ENCODE measurements around the gene DDX17. TPM values are rescaled to one million over a fixed set of nuclear protein-coding genes. Genes with fewer than 3 reads are reported as not detected.
A peak's percentile ranks its signal among the peaks of the same experiment; 100 is the strongest.

Gene DDX17
- 100 to 1,000 TPM; 927 to 960 TPM for total RNA-seq
- 10 to 100 TPM in 1 of 2 donors, 1 to 10 TPM in 1; 10.0 to 44.3 TPM for polyA plus RNA-seq

DNA sequence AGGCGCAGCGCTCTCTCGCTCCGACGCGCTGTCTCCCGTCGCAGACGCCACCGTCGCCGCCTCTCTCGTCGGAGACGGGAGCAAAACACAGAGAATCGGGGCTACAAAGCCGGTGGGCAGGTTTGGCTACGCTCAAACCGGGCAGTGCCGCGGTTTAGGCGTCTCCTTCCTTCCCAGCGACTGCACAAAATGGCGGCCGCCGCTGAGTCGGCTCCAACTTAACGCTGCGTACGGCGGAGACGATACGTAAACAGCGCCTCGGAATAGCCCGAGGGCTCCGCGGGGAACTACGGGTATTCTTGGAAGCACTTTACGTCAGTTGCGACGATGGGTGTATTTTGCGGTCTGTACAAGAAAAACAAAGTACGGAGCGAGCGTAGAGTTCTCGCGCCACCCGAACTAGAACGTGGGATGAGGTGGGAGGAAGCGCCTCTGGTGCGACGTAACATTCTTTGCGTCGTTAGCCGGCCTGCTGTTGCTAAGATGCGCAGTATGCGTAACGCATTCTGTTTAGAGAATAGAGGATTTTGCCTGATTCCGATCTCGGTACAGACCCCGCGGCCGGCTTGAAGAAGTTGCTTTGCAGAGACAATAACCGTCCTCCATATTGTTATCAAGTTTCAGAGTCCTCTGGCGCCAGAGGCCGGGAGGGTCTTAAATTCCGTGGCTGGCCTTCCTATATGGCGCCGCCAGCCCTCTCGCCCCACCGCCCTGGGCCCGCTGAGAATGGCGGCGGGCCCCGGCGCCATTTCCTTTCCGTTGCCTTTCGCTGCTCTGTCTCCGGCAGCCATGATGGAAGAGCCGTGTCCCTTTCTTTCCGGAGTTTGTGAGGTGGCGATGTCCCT is at the start of gene DDX17:
Gene DDX17, minus strand, starts transcription at position 194 of the 845 bp plus-strand sequence.
- peak within 1 kb of the TSS; percentile 99 for H3K27ac ChIP-seq (ENCODE audit: low read depth, low read length)
- peak; percentile 96 to 98 (median 96) for DNase-seq
- Mint-ChIP-seq H3K27me3 (no peaks in the 10 kb centered on the region), H3K4me1 (peaks cover 37 to 54% (median 45%) of the 10 kb centered on the region in 4 donors), H3K4me3 (peak within 1 kb of the TSS; percentile 98 to 100 (median 99)), H3K9me3 (peaks cover 0 to 4% (median 0%) of the 10 kb centered on the region in 8 donors), H3K27ac (peak within 1 kb of the TSS; percentile 99 to 100 (median 100)), H3K36me3 (peaks cover 27 to 43% of the 10 kb centered on the region in 2 donors)
- POLR2A ChIA-PET (ENCODE audit: partially characterized antibody): interaction anchor here (0.6 to 1.7 kb wide), 9 partner anchors 8 to 184 kb away, joined by 3 to 14 read pairs (median 4); partner anchors contain the start of genes DMC1 and TOMM22
- CTCF ChIA-PET (ENCODE audit: partially characterized antibody): no interaction called here
- peak within 1 kb of the TSS; percentile 75 to 94 for H3K4me3 ChIP-seq (ENCODE audit: low read length in 2 of 2)
- intact Hi-C loops (cut with micrococcal nuclease): loop anchor here (1.0 to 5.0 kb wide), 5 partner anchors 16 to 195 kb away; partner anchors contain the start of genes CSNK1E and DMC1
- peaks cover 12% of the 10 kb centered on the region for H3K36me3 ChIP-seq (ENCODE audit: insufficient read depth, low read length)
- no peaks in the 10 kb centered on the region for H3K27me3 ChIP-seq (ENCODE audit: insufficient read depth, low read length)
- H3K4me1 ChIP-seq (ENCODE audit: insufficient read depth, low read length): peaks cover 44% of the 10 kb centered on the region
- no peaks in the 10 kb centered on the region for H3K9me3 ChIP-seq (ENCODE audit: control insufficient read depth in 1 of 2, low read length in 2 of 2)

GRCh38 chr22:38554281-38554680 is 48.2 kb upstream of the DDX17 start:
- H3K36me3 ChIP-seq (ENCODE audit: insufficient read depth, low read length): no peaks in the 10 kb centered on the region
- H3K27ac ChIP-seq (ENCODE audit: low read depth, low read length): no peak overlapping the region
- intact Hi-C loops (cut with micrococcal nuclease): no loop called here
- no peaks in the 10 kb centered on the region for H3K27me3 ChIP-seq (ENCODE audit: insufficient read depth, low read length)
- Mint-ChIP-seq H3K27ac (no peak overlapping the region), H3K4me3 (no peak overlapping the region), H3K9me3 (no peaks in the 10 kb centered on the region), H3K27me3 (no peaks in the 10 kb centered on the region), H3K4me1 (no peaks in the 10 kb centered on the region), H3K36me3 (no peaks in the 10 kb centered on the region)
- H3K4me1 ChIP-seq (ENCODE audit: insufficient read depth, low read length): no peaks in the 10 kb centered on the region
- ChIA-PET CTCF (ENCODE audit: partially characterized antibody) (no interaction called here), POLR2A (ENCODE audit: partially characterized antibody) (no interaction called here)
- no peak for DNase-seq
- H3K4me3 ChIP-seq (ENCODE audit: low read length in 2 of 2): no peak overlapping the region
- H3K9me3 ChIP-seq (ENCODE audit: control insufficient read depth in 1 of 2, low read length in 2 of 2): no peaks in the 10 kb centered on the region

GRCh38 chr22:38549101-38549894 is 43.2 kb upstream of the DDX17 start:
- Mint-ChIP-seq H3K27me3 (no peaks in the 10 kb centered on the region), H3K36me3 (peaks cover 0 to 1% of the 10 kb centered on the region in 2 donors), H3K9me3 (peaks cover 0 to 7% (median 3%) of the 10 kb centered on the region in 8 donors), H3K4me1 (no peaks in the 10 kb centered on the region), H3K4me3 (no peak overlapping the region), H3K27ac (no peak overlapping the region)
- no peaks in the 10 kb centered on the region for H3K9me3 ChIP-seq (ENCODE audit: control insufficient read depth in 1 of 2, low read length in 2 of 2)
- CTCF ChIA-PET (ENCODE audit: partially characterized antibody): no interaction called here
- H3K27ac ChIP-seq (ENCODE audit: low read depth, low read length): no peak overlapping the region
- H3K4me1 ChIP-seq (ENCODE audit: insufficient read depth, low read length): no peaks in the 10 kb centered on the region
- no peaks in the 10 kb centered on the region for H3K27me3 ChIP-seq (ENCODE audit: insufficient read depth, low read length)
- DNase-seq: no peak
- no peak overlapping the region for H3K4me3 ChIP-seq (ENCODE audit: low read length in 2 of 2)
- H3K36me3 ChIP-seq (ENCODE audit: insufficient read depth, low read length): no peaks in the 10 kb centered on the region
- POLR2A ChIA-PET (ENCODE audit: partially characterized antibody): no interaction called here
- intact Hi-C loops (cut with micrococcal nuclease): no loop called here

DNA sequence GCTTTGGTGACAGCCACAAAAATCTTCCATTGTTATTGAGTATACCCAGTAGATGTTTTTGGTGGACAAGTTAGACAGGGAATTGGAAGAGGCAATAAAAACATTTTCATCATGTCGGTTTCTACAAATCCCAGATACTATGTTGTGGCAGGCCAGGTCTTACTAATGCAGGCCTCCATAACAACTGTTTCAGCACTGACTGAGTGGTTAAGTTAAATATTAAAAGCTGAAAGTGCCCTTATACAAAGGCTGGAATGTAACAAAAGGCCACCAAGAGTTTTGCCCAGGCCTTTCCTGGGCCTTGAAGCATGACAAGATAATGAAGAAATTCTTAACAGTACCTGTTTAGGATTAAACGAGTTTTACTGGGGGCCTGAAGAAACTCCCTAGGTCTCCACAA is 34.6 kb upstream of the DDX17 start:
- ChIA-PET CTCF (ENCODE audit: partially characterized antibody) (no interaction called here), POLR2A (ENCODE audit: partially characterized antibody) (no interaction called here)
- no peaks in the 10 kb centered on the region for H3K27me3 Mint-ChIP-seq

GRCh38 chr22:38531251-38531938 is 25.3 kb upstream of the DDX17 start:
- no peaks in the 10 kb centered on the region for H3K9me3 Mint-ChIP-seq
- H3K36me3 ChIP-seq (ENCODE audit: insufficient read depth, low read length): no peaks in the 10 kb centered on the region
- DNase-seq: peak in 1 of 5 donors; percentile 3
- no peaks in the 10 kb centered on the region for H3K36me3 Mint-ChIP-seq
- peaks cover 15% of the 10 kb centered on the region for H3K4me1 ChIP-seq (ENCODE audit: insufficient read depth, low read length)
- H3K4me1 Mint-ChIP-seq: peaks cover 5 to 7% (median 6%) of the 10 kb centered on the region in 4 donors
- intact Hi-C loops (cut with micrococcal nuclease): loop anchor here (5.0 kb wide), 1 partner anchor 41 kb away; the partner anchor contains the start of gene DMC1
- no peaks in the 10 kb centered on the region for H3K27me3 Mint-ChIP-seq
- H3K27ac Mint-ChIP-seq: peak overlapping the region; percentile 5 to 92 (median 79)
- H3K4me3 ChIP-seq (ENCODE audit: low read length in 2 of 2): no peak overlapping the region
- no peaks in the 10 kb centered on the region for H3K9me3 ChIP-seq (ENCODE audit: control insufficient read depth in 1 of 2, low read length in 2 of 2)
- no peaks in the 10 kb centered on the region for H3K27me3 ChIP-seq (ENCODE audit: insufficient read depth, low read length)
- peak overlapping the region in 6 of 8 donors; percentile 9 to 75 (median 51) for H3K4me3 Mint-ChIP-seq
- POLR2A ChIA-PET (ENCODE audit: partially characterized antibody): interaction anchor here (0.8 kb wide), 2 partner anchors 20 to 29 kb away, joined by 3 read pairs; no protein-coding TSS in a partner anchor
- no peak overlapping the region for H3K27ac ChIP-seq (ENCODE audit: low read depth, low read length)
- CTCF ChIA-PET (ENCODE audit: partially characterized antibody): no interaction called here

More for the DNA sequence above, 34.6 kb upstream of the DDX17 start:
- Histone ChIP-seq H3K9me3 (ENCODE audit: control insufficient read depth in 1 of 2, low read length in 2 of 2) (no peaks in the 10 kb centered on the region), H3K4me3 (ENCODE audit: low read length in 2 of 2) (no peak overlapping the region), H3K27me3 (ENCODE audit: insufficient read depth, low read length) (no peaks in the 10 kb centered on the region), H3K27ac (ENCODE audit: low read depth, low read length) (no peak overlapping the region), H3K36me3 (ENCODE audit: insufficient read depth, low read length) (no peaks in the 10 kb centered on the region), H3K4me1 (ENCODE audit: insufficient read depth, low read length) (no peaks in the 10 kb centered on the region)
- Mint-ChIP-seq H3K27ac (no peak overlapping the region), H3K4me3 (no peak overlapping the region), H3K36me3 (peaks cover 0 to 8% of the 10 kb centered on the region in 2 donors), H3K9me3 (peaks cover 3 to 30% (median 17%) of the 10 kb centered on the region in 8 donors), H3K4me1 (no peaks in the 10 kb centered on the region)
- no peak for DNase-seq
- intact Hi-C loops (cut with micrococcal nuclease): no loop called here

DNA sequence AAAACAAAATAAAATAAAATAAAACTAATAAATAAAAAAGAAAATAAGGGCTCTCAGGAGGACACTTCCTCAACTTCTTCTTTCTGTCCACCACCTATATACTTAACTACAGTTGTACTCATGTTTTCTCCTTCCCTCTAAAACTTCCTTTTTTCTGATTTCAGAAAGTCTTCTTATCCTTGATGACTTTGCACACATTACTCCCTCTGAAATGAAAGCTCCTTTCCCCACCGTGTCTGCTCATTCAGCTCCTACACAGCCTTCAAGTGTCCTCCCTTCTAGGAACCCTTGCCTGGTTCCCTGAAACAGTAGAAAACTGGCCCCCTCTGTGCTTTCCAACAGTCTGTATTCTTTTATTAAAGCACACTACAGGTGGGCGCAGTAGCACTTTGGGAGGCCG is 18.3 kb upstream of the DDX17 start:
- Mint-ChIP-seq H3K27ac (peak overlapping the region in 1 of 7 donors; percentile 27), H3K27me3 (peaks cover 0 to 10% of the 10 kb centered on the region in 2 donors), H3K4me3 (no peak overlapping the region), H3K9me3 (no peaks in the 10 kb centered on the region), H3K4me1 (no peaks in the 10 kb centered on the region), H3K36me3 (no peaks in the 10 kb centered on the region)
- no peak overlapping the region for H3K4me3 ChIP-seq (ENCODE audit: low read length in 2 of 2)
- no peaks in the 10 kb centered on the region for H3K27me3 ChIP-seq (ENCODE audit: insufficient read depth, low read length)
- no peaks in the 10 kb centered on the region for H3K9me3 ChIP-seq (ENCODE audit: control insufficient read depth in 1 of 2, low read length in 2 of 2)
- H3K4me1 ChIP-seq (ENCODE audit: insufficient read depth, low read length): no peaks in the 10 kb centered on the region
- ChIA-PET CTCF (ENCODE audit: partially characterized antibody) (no interaction called here), POLR2A (ENCODE audit: partially characterized antibody) (no interaction called here)
- H3K27ac ChIP-seq (ENCODE audit: low read depth, low read length): no peak overlapping the region
- intact Hi-C loops (cut with micrococcal nuclease): no loop called here
- DNase-seq: no peak
- no peaks in the 10 kb centered on the region for H3K36me3 ChIP-seq (ENCODE audit: insufficient read depth, low read length)

Measured in CD4-positive, alpha-beta memory T cell (primary cell).